HepG2 (cell line): ENCODE measurements around the gene CYSRT1. TPM values are rescaled to one million over a fixed set of nuclear protein-coding genes. Genes with fewer than 3 reads are reported as not detected.

ENCODE experiments used
- FOSL2 ChIP-seq: sonication (generic); formaldehyde crosslinking; IDR thresholded peaks from 2 replicates; pipeline ENCODE4 v1.4.0; 2020; ENCODE audit warnings: missing genetic modification reagents
- HMG20B ChIP-seq: conservative IDR thresholded peaks from 2 replicates; pipeline ENCODE4 v1.6.1; 2016; ENCODE audit warnings: missing genetic modification reagents, missing compliant biosample characterization
- KLF16 ChIP-seq, 2 experiments: sonication (generic) in 1 of 2; formaldehyde crosslinking in 1 of 2; IDR thresholded peaks; 2 replicates each; pipeline versions ENCODE4 v1.6.1 to v1.8.0; 2016 to 2023; ENCODE audit warnings: missing genetic modification reagents in 2 of 2, missing compliant biosample characterization in 1 of 2
- MIER2 ChIP-seq: IDR thresholded peaks from 2 replicates; pipeline ENCODE4 v1.6.1; 2016; ENCODE audit warnings: missing biosample characterization, missing genetic modification reagents
- MTA3 ChIP-seq: sonication (generic); formaldehyde crosslinking; IDR thresholded peaks from 2 replicates; pipeline ENCODE4 v1.4.0; 2020; ENCODE audit warnings: missing genetic modification reagents
- POLR2AphosphoS5 ChIP-seq: IDR thresholded peaks from 2 replicates; pipeline ENCODE4 v1.6.1; 2012; ENCODE audit warnings: low read depth, low read length
- SIN3B ChIP-seq: fragments of 150-350 bp; IDR thresholded peaks from 2 replicates; pipeline ENCODE4 v1.6.1; 2014; ENCODE audit warnings: low read length
- SIX4 ChIP-seq: sonication (generic); formaldehyde crosslinking; IDR thresholded peaks from 2 replicates; pipeline ENCODE4 v1.4.0; 2020; ENCODE audit warnings: missing genetic modification reagents
- THYN1 ChIP-seq: sonication (generic); formaldehyde crosslinking; IDR thresholded peaks from 2 replicates; pipeline ENCODE4 v1.8.1; 2023; ENCODE audit warnings: low read depth, mild to moderate bottlenecking, moderate library complexity, missing genetic modification reagents, borderline replicate concordance
- ZNF232 ChIP-seq: sonication (generic); formaldehyde crosslinking; IDR thresholded peaks from 2 replicates; pipeline ENCODE4 v1.4.0; 2020; ENCODE audit warnings: missing genetic modification reagents, borderline replicate concordance
- ZNF263 ChIP-seq: sonication (generic); formaldehyde crosslinking; IDR thresholded peaks from 2 replicates; pipeline ENCODE4 v1.4.0; 2020; ENCODE audit warnings: missing genetic modification reagents
- ZNF460 ChIP-seq: sonication (generic); formaldehyde crosslinking; IDR thresholded peaks from 2 replicates; pipeline ENCODE4 v1.5.1; 2020; ENCODE audit warnings: missing genetic modification reagents, mild to moderate bottlenecking, borderline replicate concordance
- ZNF773 ChIP-seq: sonication (generic); formaldehyde crosslinking; IDR thresholded peaks from 2 replicates; pipeline ENCODE4 v1.4.0; 2020; ENCODE audit warnings: missing genetic modification reagents, borderline replicate concordance
- ZNF879 ChIP-seq: sonication (generic); formaldehyde crosslinking; IDR thresholded peaks from 2 replicates; pipeline ENCODE4 v1.8.1; 2023; ENCODE audit warnings: missing genetic modification reagents
- polyA plus RNA-seq, 8 experiments: library from polyadenylated mRNA; depleted of rRNA in 3 of 8; stranded (reverse) in 7 of 8; unstranded in 1 of 8; fragments of >200 nt; fragmentation: Illumina TruSeq in 4 of 8; extraction: Trizol in 4 of 8; gene quantifications; 2 replicates each; pipeline versions ENCODE4 v1.2.1 to v1.2.3, GENCODE V29; 2011 to 2016; ENCODE audit warnings: low read depth in 4 of 8, missing spikeins in 1 of 8, mixed read lengths in 1 of 8; ENCODE audit not compliant: insufficient read depth in 1 of 8
- total RNA-seq, 5 experiments: library from RNA; depleted of rRNA; stranded (reverse); fragments of >200 nt; fragmentation: Illumina TruSeq; extraction: Trizol; gene quantifications; 2 replicates each; pipeline ENCODE4 v1.2.3, GENCODE V29; 2016; ENCODE audit warnings: low read depth in 1 of 5
- TF ChIP-seq, protein P1 (sequence below): sonication (generic); formaldehyde crosslinking; IDR thresholded peaks from 2 replicates; pipeline ENCODE4 v1.8.0; 2022; ENCODE audit warnings: missing genetic modification reagents, mild to moderate bottlenecking, moderate library complexity, borderline replicate concordance
- TF ChIP-seq, protein P2 (sequence below): sonication (generic); formaldehyde crosslinking; IDR thresholded peaks from 2 replicates; pipeline ENCODE4 v1.5.1; 2020; ENCODE audit warnings: missing genetic modification reagents, mild to moderate bottlenecking, borderline replicate concordance
- TF ChIP-seq, protein P3 (sequence below): sonication (generic); formaldehyde crosslinking; IDR thresholded peaks from 2 replicates; pipeline ENCODE4 v1.5.1; 2020; ENCODE audit warnings: mild to moderate bottlenecking, missing genetic modification reagents, borderline replicate concordance
- TF ChIP-seq, protein P4 (sequence below): sonication (generic); formaldehyde crosslinking; IDR thresholded peaks from 2 replicates; pipeline ENCODE4 v1.8.1; 2023; ENCODE audit warnings: mild to moderate bottlenecking, moderate library complexity, missing genetic modification reagents

Gene CYSRT1
- total and polyA plus RNA-seq, 2 of the 13 experiments (the other 11 are each of a cell fraction or from before 2014, with no cell fraction given) = 1.5 to 2.1 TPM

DNA sequence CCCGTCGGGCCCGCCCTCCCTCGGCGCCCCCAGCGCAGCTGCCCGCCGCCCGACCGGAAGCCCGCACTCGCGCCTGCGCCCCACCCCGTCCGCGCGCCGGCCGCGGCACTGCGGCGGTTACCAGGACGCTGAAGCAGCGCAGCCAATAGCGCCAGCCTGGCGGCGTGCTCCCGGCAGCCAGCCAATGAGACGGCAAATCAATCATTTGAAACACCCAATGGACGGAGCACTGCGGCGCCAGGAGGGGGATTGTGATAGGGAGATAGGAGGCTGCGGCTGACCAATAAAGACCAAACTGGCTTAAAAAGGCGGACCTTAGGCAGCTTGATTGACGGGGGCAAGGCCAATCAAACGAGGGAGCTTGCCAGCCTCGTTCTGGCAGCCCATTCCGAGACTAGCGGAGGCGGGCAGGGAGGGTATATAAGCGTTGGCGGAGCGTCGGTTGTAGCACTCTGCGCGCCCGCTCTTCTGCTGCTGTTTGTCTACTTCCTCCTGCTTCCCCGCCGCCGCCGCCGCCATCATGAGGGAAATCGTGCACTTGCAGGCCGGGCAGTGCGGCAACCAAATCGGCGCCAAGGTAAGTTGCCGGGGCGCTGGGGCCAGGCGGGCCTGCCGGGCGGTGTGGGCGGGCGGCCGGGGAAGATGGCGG lies 16.0 kb downstream of the CYSRT1 start, which contains the start of gene TUBB4B (continued):
- TF ChIP-seq ZNF232 (peak; percentile 70; the same call in 1 of the 2 replicates), SIN3B (no peak; the same call in 1 of the 2 replicates), SIX4 (CRISPR knock-in tag) (peak; percentile 70; the same call in 1 of the 2 replicates), ZNF263 (CRISPR knock-in tag) (no peak; the same call in 1 of the 2 replicates), MIER2 (CRISPR knock-in tag) (peak; percentile 52; the same call in 1 of the 2 replicates), POLR2AphosphoS5 (peak; percentile 99), KLF16 (CRISPR knock-in tag; IDR thresholded peaks at IDR 0.05) (peak in 1 of 2 experiments; percentile 68; a peak in 2 of 4 replicates), ZNF879 (CRISPR knock-in tag) (no peak), HMG20B (CRISPR knock-in tag) (peak; percentile 63; the same call in 1 of the 2 replicates), FOSL2 (peak; percentile 58), THYN1 (CRISPR knock-in tag) (no peak), ZNF773 (CRISPR knock-in tag) (peak; percentile 96), ZNF460 (CRISPR knock-in tag) (no peak), MTA3 (CRISPR knock-in tag) (no peak)
- TF ChIP-seq, protein P1, sequence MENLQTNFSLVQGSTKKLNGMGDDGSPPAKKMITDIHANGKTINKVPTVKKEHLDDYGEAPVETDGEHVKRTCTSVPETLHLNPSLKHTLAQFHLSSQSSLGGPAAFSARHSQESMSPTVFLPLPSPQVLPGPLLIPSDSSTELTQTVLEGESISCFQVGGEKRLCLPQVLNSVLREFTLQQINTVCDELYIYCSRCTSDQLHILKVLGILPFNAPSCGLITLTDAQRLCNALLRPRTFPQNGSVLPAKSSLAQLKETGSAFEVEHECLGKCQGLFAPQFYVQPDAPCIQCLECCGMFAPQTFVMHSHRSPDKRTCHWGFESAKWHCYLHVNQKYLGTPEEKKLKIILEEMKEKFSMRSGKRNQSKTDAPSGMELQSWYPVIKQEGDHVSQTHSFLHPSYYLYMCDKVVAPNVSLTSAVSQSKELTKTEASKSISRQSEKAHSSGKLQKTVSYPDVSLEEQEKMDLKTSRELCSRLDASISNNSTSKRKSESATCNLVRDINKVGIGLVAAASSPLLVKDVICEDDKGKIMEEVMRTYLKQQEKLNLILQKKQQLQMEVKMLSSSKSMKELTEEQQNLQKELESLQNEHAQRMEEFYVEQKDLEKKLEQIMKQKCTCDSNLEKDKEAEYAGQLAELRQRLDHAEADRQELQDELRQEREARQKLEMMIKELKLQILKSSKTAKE (CRISPR knock-in tag) = no peak
- TF ChIP-seq, protein P2, sequence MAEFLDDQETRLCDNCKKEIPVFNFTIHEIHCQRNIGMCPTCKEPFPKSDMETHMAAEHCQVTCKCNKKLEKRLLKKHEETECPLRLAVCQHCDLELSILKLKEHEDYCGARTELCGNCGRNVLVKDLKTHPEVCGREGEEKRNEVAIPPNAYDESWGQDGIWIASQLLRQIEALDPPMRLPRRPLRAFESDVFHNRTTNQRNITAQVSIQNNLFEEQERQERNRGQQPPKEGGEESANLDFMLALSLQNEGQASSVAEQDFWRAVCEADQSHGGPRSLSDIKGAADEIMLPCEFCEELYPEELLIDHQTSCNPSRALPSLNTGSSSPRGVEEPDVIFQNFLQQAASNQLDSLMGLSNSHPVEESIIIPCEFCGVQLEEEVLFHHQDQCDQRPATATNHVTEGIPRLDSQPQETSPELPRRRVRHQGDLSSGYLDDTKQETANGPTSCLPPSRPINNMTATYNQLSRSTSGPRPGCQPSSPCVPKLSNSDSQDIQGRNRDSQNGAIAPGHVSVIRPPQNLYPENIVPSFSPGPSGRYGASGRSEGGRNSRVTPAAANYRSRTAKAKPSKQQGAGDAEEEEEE (CRISPR knock-in tag) = no peak
- TF ChIP-seq, protein P3, sequence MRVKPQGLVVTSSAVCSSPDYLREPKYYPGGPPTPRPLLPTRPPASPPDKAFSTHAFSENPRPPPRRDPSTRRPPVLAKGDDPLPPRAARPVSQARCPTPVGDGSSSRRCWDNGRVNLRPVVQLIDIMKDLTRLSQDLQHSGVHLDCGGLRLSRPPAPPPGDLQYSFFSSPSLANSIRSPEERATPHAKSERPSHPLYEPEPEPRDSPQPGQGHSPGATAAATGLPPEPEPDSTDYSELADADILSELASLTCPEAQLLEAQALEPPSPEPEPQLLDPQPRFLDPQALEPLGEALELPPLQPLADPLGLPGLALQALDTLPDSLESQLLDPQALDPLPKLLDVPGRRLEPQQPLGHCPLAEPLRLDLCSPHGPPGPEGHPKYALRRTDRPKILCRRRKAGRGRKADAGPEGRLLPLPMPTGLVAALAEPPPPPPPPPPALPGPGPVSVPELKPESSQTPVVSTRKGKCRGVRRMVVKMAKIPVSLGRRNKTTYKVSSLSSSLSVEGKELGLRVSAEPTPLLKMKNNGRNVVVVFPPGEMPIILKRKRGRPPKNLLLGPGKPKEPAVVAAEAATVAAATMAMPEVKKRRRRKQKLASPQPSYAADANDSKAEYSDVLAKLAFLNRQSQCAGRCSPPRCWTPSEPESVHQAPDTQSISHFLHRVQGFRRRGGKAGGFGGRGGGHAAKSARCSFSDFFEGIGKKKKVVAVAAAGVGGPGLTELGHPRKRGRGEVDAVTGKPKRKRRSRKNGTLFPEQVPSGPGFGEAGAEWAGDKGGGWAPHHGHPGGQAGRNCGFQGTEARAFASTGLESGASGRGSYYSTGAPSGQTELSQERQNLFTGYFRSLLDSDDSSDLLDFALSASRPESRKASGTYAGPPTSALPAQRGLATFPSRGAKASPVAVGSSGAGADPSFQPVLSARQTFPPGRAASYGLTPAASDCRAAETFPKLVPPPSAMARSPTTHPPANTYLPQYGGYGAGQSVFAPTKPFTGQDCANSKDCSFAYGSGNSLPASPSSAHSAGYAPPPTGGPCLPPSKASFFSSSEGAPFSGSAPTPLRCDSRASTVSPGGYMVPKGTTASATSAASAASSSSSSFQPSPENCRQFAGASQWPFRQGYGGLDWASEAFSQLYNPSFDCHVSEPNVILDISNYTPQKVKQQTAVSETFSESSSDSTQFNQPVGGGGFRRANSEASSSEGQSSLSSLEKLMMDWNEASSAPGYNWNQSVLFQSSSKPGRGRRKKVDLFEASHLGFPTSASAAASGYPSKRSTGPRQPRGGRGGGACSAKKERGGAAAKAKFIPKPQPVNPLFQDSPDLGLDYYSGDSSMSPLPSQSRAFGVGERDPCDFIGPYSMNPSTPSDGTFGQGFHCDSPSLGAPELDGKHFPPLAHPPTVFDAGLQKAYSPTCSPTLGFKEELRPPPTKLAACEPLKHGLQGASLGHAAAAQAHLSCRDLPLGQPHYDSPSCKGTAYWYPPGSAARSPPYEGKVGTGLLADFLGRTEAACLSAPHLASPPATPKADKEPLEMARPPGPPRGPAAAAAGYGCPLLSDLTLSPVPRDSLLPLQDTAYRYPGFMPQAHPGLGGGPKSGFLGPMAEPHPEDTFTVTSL (CRISPR knock-in tag) = no peak
- TF ChIP-seq, protein P4, sequence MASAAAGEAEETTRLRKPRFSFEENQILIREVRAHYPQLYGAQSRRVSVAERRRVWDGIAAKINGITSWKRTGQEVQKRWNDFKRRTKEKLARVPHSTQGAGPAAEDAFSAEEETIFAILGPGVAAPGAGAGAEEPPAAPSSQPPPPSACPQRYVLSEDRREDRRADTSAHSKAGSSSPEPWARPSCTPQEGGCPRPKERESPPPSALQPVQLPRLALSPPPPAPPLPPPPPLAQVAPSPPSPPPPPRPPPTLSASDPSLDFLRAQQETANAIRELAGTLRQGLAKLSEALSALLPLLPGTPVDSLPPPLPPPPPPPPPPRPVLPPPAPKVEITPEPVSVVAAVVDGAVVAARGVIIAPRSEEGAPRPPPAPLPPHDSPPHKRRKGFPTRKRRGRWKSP (CRISPR knock-in tag) = no peak
